SU-DHL-6 (cell line): ENCODE data around the gene CACNA2D1.

Source experiments
- H2AFZ ChIP-seq: fragments of 200-600 bp; sonication (generic); 2 replicates; pipeline ENCODE4 v1.6.1; 2014; ENCODE audit warnings: low read depth, mild to moderate bottlenecking, moderate library complexity, mixed read lengths, antibody characterized with exemption, low read length; ENCODE audit not compliant: severe bottlenecking
- H3F3A ChIP-seq: fragments of 200-600 bp; shearing (Covaris generic); 2 replicates; pipeline ENCODE4 v1.6.0; 2016; ENCODE audit warnings: antibody characterized with exemption, mild to moderate bottlenecking; ENCODE audit not compliant: insufficient read depth
- H3K27ac ChIP-seq: fragments of 200-600 bp; sonication (generic); 2 replicates; pipeline ENCODE4 v1.5.1; 2016; ENCODE audit warnings: low read depth, mild to moderate bottlenecking, low read length, moderate library complexity, mixed read lengths
- H3K27me3 ChIP-seq: fragments of 200-600 bp; sonication (generic), shearing (Covaris generic); 2 replicates; pipeline ENCODE4 v1.6.0; 2014; ENCODE audit warnings: mild to moderate bottlenecking, low read length
- H3K36me3 ChIP-seq: fragments of 200-600 bp; sonication (generic); 2 replicates; pipeline ENCODE4 v1.6.1; 2014; ENCODE audit warnings: mild to moderate bottlenecking, low read length, mixed read lengths
- H3K4me2 ChIP-seq: fragments of 300-600, 200-600 bp; shearing (Covaris generic), sonication (generic); 2 replicates; pipeline ENCODE4 v1.6.0; 2014; ENCODE audit warnings: low read length, low read depth, mild to moderate bottlenecking; ENCODE audit not compliant: poor library complexity, severe bottlenecking
- H3K4me3 ChIP-seq: fragments of 200-600 bp; sonication (generic); 2 replicates; pipeline ENCODE4 v1.5.1; 2014; ENCODE audit warnings: antibody characterized with exemption, low read length, mild to moderate bottlenecking, mixed read lengths; ENCODE audit not compliant: insufficient read depth, poor library complexity, severe bottlenecking
- H3K79me2 ChIP-seq: fragments of 200-600 bp; sonication (generic); 2 replicates; pipeline ENCODE4 v1.6.1; 2014; ENCODE audit warnings: mild to moderate bottlenecking, low read length, moderate library complexity; ENCODE audit not compliant: insufficient read depth
- H3K9ac ChIP-seq: fragments of 200-600 bp; sonication (generic); 2 replicates; pipeline ENCODE4 v1.7.0; 2014; ENCODE audit warnings: mild to moderate bottlenecking, low read length
- H3K9me2 ChIP-seq: fragments of 200-600 bp; sonication (generic); replicated peaks from 2 replicates; pipeline ENCODE4 v1.6.1; 2014; ENCODE audit warnings: low read length; ENCODE audit not compliant: insufficient read depth
- H3K9me3 ChIP-seq: fragments of 200-600 bp; sonication (generic); 2 replicates; pipeline ENCODE4 v1.6.1; 2014; ENCODE audit warnings: low read length, mixed read lengths; ENCODE audit not compliant: insufficient read depth
- H4K20me1 ChIP-seq: fragments of 200-600 bp; sonication (generic); 2 replicates; pipeline ENCODE4 v1.6.1; 2014; ENCODE audit warnings: low read depth, mild to moderate bottlenecking, antibody characterized with exemption, low read length, moderate library complexity, mixed read lengths
- CTCF ChIP-seq: fragments of 200-600 bp; sonication (generic); IDR thresholded peaks from one replicate; pipeline ENCODE4 v1.5.1; 2017; ENCODE audit warnings: antibody characterized with exemption, mild to moderate bottlenecking, low read length, moderate library complexity; ENCODE audit not compliant: insufficient read depth, poor library complexity, severe bottlenecking
- EZH2phosphoT487 ChIP-seq: fragments of 200-600 bp; sonication (generic), shearing (Covaris generic); conservative IDR thresholded peaks from 2 replicates; pipeline ENCODE4 v1.6.1; 2018; ENCODE audit warnings: mild to moderate bottlenecking, antibody characterized with exemption, low read length, moderate library complexity, mixed read lengths

Gene CACNA2D1

GRCh38 chr7:82263920-82264782 lies 179.4 kb downstream of the CACNA2D1 start:
- Histone ChIP-seq H3K4me2 (no peak overlapping the region), H2AFZ (no peak overlapping the region), H3F3A (no peaks in the 10 kb centered on the region), H4K20me1 (no peaks in the 10 kb centered on the region), H3K9ac (no peak overlapping the region), H3K79me2 (no peaks in the 10 kb centered on the region), H3K9me2 (no peaks in the 10 kb centered on the region), H3K9me3 (no peaks in the 10 kb centered on the region), H3K27me3 (no peaks in the 10 kb centered on the region), H3K4me3 (no peak overlapping the region), H3K36me3 (no peaks in the 10 kb centered on the region), H3K27ac (no peak overlapping the region)
- TF ChIP-seq EZH2phosphoT487 = no peak
- no peak for TF ChIP-seq CTCF

GRCh38 chr7:82258181-82258580 lies 185.4 kb downstream of the CACNA2D1 start:
- no peak overlapping the region for H2AFZ ChIP-seq
- no peaks in the 10 kb centered on the region for H3K79me2 ChIP-seq
- H3K4me3 ChIP-seq = no peak overlapping the region
- no peaks in the 10 kb centered on the region for H3F3A ChIP-seq
- no peaks in the 10 kb centered on the region for H3K36me3 ChIP-seq
- no peak overlapping the region for H3K9ac ChIP-seq
- H3K27ac ChIP-seq = no peak overlapping the region
- H3K4me2 ChIP-seq = no peak overlapping the region
- H4K20me1 ChIP-seq = no peaks in the 10 kb centered on the region
- H3K9me2 ChIP-seq = no peaks in the 10 kb centered on the region
- H3K9me3 ChIP-seq = no peaks in the 10 kb centered on the region
- no peak for TF ChIP-seq EZH2phosphoT487
- no peaks in the 10 kb centered on the region for H3K27me3 ChIP-seq

GRCh38 chr7:82257118-82257695 lies 186.4 kb downstream of the CACNA2D1 start:
- no peaks in the 10 kb centered on the region for H3K27me3 ChIP-seq
- H3F3A ChIP-seq = no peaks in the 10 kb centered on the region
- no peak overlapping the region for H3K9ac ChIP-seq
- H3K4me3 ChIP-seq = no peak overlapping the region
- H4K20me1 ChIP-seq = no peaks in the 10 kb centered on the region
- H3K27ac ChIP-seq = no peak overlapping the region
- TF ChIP-seq CTCF = no peak
- TF ChIP-seq EZH2phosphoT487 = no peak
- no peak overlapping the region for H3K4me2 ChIP-seq
- no peaks in the 10 kb centered on the region for H3K9me3 ChIP-seq
- H3K79me2 ChIP-seq = no peaks in the 10 kb centered on the region
- H3K36me3 ChIP-seq = no peaks in the 10 kb centered on the region
- H2AFZ ChIP-seq = no peak overlapping the region
- H3K9me2 ChIP-seq = no peaks in the 10 kb centered on the region

GRCh38 chr7:82255706-82256105 lies 187.9 kb downstream of the CACNA2D1 start:
- Histone ChIP-seq H3F3A (no peaks in the 10 kb centered on the region), H2AFZ (no peak overlapping the region), H3K9ac (no peak overlapping the region), H3K27ac (no peak overlapping the region), H3K9me2 (no peaks in the 10 kb centered on the region), H3K9me3 (no peaks in the 10 kb centered on the region), H3K4me2 (no peak overlapping the region), H3K4me3 (no peak overlapping the region), H3K27me3 (no peaks in the 10 kb centered on the region), H4K20me1 (no peaks in the 10 kb centered on the region), H3K36me3 (no peaks in the 10 kb centered on the region), H3K79me2 (no peaks in the 10 kb centered on the region)
- TF ChIP-seq EZH2phosphoT487 = no peak
- TF ChIP-seq CTCF = no peak
